GM15510 (cell line): Measurements from ENCODE around the gene VWA8.

Experiments used
- POLR2A ChIP-seq: IDR thresholded peaks from 3 replicates; pipeline ENCODE4 v1.6.1; 2011; ENCODE audit warnings: borderline replicate concordance; ENCODE audit not compliant: insufficient read length; ENCODE audit errors: extremely low read depth

VWA8 gene

DNA sequence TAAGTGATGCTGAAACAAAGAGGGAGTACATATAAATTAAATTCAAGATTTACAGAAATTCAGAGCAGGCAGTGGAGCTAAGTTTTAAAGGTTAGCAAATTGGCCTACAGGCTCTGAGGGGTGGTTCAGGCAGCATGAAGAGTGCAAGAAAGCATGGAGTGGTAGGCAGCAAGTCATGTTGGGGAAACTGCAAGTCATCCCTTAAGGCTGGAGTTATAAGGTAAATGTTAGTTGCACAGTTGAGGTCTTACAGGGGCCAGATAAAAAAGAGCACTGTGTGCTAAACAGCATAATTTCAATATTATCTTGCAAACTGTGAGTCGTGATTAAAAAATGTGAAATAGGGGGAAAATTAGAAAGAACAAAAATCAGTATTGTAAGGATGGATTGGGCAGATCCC is 106.2 kb downstream of the VWA8 start:
- no peak for TF ChIP-seq POLR2A

DNA sequence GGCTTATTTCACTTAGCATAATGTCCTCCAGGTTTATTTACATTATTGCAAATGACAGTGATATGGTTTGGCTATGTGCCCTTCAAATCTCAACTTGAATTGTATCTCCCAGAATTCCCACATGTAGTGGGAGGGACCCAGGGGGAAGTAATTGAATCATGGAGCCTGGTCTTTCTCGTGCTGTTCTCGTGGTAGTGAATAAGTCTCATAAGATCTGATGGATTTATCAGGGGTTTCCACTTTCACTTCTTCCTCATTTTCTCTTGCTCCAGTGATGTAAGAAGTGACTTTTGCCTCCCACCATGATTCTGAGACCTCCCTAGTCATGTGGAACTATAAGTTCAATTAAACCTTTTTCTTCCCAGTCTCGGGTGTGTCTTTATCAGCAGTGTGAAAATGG is 109.6 kb downstream of the VWA8 start:
- TF ChIP-seq POLR2A, result no peak

DNA sequence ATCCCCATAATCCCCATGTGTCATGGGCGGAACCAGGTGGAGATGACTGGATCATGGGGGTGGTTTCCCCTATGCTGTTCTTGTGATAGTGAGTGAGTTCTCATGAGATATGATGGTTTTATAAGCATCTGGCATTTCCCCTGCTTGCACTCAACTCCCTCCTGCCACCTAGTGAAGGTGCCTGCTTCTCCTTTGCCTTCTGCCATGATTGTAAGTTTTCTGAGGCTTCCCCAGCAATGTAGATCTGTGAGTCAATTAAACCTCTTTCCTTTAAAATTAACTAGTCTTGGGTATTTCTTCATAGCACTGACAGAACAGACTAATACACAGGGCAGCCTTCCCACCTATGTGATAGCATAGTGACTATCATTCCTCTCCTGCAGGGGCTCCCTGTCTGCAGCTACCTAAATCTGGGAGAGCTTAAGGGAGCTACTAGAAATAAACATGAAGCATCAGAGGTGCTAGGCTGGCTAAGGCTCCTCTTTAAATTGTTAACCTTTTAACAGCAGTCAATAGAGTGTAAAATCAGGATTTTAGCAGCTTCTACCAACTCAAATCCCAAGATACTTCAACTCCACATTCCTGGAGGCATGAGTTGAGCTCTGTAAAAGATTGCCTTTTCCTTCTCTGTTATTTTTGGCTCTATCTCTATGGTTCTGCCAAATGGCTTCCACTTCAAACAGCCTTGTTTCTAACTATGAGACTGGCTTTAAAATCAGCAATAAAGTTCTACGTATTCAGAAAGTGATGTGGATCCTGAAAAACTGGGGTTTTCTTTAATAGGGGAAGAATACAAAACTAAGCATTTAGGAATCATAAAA is 112.3 kb downstream of the VWA8 start:
- no peak for TF ChIP-seq POLR2A

DNA sequence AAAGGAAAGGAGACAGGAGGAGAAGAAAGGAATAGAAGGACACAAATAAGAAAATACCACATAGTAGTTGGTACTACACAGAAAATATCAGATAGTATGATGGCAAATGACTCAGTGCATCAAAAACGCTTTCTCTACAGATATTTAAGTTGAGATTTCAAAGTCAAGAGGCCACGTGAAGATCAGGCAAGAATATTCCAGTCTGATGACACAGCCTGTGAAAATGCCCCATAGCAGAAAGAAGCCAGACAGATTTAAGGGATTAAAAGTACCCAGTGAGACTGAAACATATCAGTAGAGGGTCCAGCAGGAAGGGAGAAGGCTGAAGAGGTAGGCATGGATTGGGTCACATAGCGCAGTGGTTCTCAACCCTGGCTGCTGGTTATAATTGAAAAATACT is 113.7 kb downstream of the VWA8 start:
- TF ChIP-seq POLR2A, result no peak

DNA sequence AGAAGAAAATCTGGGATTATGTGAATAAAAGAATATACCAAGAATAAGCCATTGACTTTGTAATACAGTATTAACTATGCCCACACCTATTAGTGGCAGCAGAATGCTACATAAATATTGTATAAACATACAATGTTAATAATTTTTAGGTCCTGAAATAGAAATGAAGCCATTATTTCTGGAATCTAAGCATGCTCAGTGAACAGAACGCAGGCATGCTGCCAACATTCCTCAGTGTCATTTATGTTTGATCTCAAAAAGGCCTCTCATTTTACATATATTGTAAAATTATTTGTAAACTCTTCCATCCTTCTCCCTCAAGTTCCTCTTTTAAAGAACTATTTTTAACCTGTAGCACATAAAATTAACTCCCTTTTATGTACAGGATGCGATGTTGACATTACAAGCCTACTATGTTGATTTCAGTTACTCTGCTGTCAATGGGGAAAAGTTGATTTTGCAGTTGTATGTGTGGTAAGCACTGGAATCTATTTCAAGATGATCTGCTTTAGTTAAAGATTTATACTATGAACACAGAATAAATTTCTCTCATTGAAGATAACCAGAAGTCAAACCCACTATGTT is 118.8 kb downstream of the VWA8 start:
- TF ChIP-seq POLR2A, result no peak

DNA sequence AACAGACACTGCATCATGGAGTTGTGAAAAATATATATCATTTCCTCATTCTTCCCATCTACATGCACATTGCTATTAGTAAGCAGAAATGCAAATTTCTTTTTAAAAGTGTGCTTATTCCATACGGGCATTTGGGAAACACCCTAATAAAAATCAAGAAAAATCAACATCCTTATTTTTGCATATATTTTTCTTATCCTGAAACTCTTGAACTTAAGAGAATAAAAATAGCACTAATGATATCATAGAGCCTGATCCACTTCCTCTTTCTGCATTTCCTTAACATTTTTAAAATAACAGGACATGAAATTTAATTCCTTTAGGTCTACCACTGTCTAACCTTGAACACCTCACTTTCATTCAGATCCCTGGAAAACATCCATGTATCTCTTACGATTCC is 123.3 kb downstream of the VWA8 start:
- no peak for TF ChIP-seq POLR2A

DNA sequence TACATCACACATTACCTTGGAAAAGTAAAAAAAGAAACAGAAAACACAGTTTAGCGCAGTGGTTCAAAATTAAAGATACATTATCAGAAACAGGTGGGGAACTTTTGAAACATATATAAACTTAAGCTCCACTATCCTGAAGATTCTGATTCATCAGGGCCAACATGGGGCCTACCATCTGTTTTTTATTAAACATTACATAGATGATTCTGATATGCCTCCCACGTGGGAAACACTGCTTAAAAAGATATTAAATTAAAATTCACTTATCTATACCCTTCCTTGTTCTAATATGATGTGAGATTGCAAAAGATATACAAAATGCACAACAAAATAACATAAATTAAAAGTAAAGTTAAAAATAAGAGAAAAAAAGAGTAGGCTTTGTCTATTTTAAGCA is 125.0 kb downstream of the VWA8 start:
- TF ChIP-seq POLR2A, result no peak

DNA sequence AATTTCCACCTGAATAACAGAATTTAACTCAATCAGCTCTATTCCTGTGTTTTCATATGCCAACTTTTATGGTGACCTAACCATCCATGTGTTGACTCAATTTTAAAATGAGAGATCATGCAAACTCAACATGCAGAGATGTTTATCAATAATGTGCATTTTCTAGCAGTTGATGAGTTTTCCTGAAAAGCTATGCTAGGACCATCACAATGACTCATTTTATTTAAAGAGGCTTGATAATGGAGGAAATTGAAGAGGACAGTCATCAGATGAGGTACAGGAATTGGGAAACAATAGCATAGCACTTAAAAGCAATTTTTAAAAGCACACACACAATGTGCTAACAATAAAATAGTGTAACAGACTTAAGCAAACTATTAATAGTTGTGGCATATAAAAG is 127.1 kb downstream of the VWA8 start:
- TF ChIP-seq POLR2A, result no peak

DNA sequence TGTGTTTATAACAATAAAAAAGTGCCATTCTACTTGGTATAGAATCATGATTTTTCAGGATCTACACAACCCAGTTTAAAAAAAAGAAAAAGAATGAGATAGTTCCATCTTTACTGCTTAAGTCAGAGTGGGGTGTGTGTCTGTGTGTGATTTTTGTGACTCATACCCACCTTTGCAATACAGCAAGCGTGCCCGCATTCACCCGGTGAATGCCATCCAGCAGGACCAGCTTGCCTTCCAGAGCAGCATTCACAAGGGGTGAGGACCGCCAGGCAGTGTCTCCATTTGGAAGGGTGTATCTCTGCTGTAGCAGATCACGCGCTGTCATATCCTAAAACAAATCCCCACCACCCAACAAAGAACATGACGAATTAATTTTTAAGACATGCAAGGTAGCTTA is 127.7 kb downstream of the VWA8 start:
- TF ChIP-seq POLR2A, result no peak

DNA sequence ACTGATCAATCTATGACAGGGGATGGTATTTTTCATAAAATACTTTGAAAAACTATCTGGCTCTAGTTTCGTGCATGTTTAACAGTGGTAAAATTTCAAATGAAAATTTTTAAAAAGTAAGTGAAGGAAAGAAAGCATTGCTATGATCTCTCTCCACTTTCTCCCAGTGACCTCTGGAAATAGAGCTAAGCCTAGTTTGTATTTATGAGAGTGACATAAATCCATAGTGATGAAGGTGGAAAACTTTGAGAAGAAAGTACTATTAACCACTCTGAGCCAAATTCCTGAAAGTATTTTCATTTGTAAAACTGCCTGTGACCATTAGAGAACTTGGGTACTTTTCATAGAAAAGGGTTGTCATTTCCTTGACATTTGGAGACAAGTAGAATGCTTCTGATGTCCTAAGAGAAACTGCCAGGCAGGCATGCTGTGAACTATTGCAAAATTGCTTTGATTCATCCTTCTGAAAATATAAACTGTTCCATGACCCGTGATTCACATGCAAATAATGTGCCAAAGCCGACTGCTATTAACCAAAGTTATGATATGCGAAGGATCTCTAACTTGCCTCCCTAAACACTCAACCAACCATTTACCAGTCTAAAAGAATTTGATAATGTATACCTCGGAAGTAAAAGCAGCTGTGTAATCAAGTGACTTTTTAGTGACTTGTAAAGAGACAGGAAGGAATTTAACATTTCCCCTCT is 133.2 kb downstream of the VWA8 start:
- TF ChIP-seq POLR2A, result no peak

DNA sequence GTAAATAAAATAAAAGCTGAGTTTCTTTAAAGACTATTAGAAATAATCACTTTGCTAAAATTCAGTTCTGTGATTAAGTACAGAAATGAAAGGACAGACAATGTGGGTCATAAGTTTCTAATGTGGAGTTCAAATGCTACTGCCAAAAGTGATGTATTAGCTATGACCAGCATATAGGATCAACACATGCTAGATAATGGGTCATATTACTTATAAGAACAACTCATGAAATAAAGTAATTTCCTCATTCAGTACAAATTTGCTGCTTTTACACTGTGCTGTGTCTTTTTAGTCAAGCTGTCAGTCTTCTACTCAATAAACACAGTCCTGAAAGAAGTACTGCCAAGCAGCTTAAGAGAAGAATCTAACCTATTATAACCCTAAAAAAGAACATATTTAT is 135.2 kb downstream of the VWA8 start:
- TF ChIP-seq POLR2A, result no peak

DNA sequence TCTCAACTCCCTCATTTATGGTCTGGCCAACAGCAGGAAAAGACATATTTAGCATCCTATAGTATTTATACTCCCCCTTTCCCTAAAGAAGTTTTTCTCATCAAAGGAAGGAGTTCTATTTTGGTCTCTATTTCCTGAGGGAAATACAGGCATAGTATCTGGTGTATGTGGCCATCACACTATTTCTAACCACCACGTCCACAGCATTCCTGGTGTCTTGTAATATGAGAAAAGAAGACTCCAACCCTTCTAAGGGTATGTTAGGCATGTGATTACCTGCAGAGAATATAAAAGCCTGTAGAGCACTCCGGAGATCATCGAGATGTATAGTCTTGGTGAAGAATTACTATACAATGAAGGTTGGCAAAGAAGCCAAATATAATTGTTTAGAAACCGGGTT is 137.4 kb downstream of the VWA8 start:
- TF ChIP-seq POLR2A, result no peak

DNA sequence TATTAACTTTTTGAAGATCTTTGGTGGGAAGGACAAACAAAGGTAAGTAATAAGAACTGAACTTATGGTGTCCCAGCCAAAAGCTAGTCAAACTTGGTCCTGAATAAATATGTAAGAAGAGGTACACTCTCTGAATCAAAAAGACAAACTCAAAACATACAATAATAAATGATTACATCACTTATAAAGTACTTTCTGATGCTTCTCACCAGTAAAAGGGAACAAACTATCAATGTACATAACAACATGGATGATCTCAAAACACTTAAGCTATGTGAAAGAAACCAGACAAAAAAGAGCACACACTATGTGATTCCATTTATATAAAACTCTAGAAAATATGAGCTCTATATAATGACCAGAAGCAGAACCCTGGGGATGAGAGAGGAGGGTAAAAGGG is 138.3 kb downstream of the VWA8 start:
- TF ChIP-seq POLR2A, result no peak

DNA sequence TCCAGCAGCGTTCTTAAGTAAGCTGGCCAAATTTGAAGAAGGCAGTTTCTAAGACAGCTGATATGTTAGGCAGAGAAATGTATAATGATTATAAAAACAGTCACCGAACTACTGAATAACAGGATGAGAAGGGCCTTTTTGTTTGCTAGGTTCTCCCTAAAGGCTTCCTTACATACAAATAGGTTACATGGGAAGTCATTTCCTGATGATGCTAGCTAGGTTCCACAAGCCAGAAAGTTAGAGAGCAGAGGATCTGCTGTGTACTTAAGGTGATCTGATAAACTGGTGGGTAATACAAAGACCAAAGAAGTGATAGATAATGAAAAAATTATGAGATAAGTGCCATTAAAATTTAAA is 139.7 kb downstream of the VWA8 start:
- TF ChIP-seq POLR2A, result no peak

DNA sequence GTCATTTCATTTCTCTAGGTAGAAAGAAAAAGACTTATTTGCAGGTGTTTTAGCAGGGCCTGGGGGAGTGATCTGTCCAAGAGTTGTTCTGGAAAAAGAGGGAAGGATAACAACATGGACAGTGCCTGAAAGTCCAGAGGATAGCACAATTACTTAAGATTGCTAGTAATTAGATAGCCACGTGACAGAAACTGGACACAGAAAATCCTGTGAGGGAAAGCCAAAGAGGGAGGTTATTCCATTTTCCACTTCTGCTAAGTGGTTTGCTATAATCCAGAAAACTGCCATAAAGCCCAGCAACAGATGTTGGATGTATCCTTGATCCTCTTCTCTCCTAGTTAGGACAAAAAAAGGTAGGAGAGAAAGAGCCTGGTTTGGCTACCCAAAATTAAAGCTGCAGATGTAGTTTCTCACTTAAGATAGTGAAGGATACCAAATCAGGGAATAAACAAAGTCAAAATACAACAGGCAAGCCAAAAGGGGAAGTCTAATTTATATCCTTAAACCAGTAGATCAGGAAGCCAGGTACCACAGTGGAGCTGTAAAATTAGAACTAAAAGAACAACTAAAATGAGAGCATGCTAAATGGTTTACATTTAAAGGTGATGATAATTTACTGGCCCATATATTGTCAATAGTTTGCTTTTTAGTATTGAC is 140.2 kb downstream of the VWA8 start:
- TF ChIP-seq POLR2A, result no peak
